Measurements from ENCODE around the gene C2. TPM values are rescaled to one million over a fixed set of nuclear protein-coding genes. Genes with fewer than 3 reads are reported as not detected.

C2 gene
- total and polyA plus RNA-seq, 2 donors (not counting 1 experiment from before 2014, with no cell fraction given), result 0.28 to 3.4 TPM

DNA sequence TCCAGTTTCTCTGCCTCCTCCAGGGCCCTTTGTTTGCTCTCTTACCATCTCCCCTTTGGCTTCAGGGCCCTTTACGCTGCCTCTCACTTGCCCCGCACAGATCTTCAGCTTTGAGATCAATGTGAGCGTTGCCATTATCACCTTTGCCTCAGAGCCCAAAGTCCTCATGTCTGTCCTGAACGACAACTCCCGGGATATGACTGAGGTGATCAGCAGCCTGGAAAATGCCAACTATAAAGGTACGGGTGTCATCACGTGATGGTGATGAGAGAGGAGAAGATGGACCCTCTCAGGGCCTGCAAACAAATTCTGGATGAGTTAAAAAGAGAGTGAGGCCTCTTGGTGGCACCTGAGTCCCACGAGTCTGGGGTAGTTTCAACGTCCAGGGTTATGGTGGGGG lies 8.3 kb downstream of the C2 start:
- Mint-ChIP-seq H3K27me3 (peaks cover 2% of the 10 kb centered on the region), H3K4me1 (no peaks in the 10 kb centered on the region), H3K27ac (no peak overlapping the region), H3K4me3 (no peak overlapping the region), H3K9me3 (ENCODE audit: insufficient read depth) (no peaks in the 10 kb centered on the region)
- H3K9ac ChIP-seq (ENCODE audit: low read length), result no peak overlapping the region
- no peaks in the 10 kb centered on the region for H3K36me3 ChIP-seq (replicated peaks in 1 of 2; ENCODE audit: control extremely low read depth in 1 of 2, control insufficient read depth in 1 of 2, extremely low read depth in 1 of 2, insufficient read depth in 2 of 2, low read length in 1 of 2)
- no peak overlapping the region for H3K4me3 ChIP-seq (ENCODE audit: control extremely low read depth in 1 of 5, extremely low read depth in 1 of 5, insufficient read depth in 1 of 5, low read depth in 2 of 5, low read length in 4 of 5)
- H2AFZ ChIP-seq (ENCODE audit: insufficient read depth, low read depth, low read length, poor library complexity, severe bottlenecking), result no peak overlapping the region
- H3K27me3 ChIP-seq (replicated peaks in 1 of 4; ENCODE audit: control extremely low read depth in 1 of 4, control insufficient read depth in 3 of 4, insufficient read depth in 4 of 4, low read length in 3 of 4), result no peaks in the 10 kb centered on the region
- no peak for ATAC-seq (ENCODE audit: low read depth)
- no peak for TF ChIP-seq EZH2 (IDR thresholded peaks at IDR 0.05; ENCODE audit: borderline replicate concordance, insufficient read depth, low read depth, low read length, poor library complexity, severe bottlenecking)
- H3K4me1 ChIP-seq (ENCODE audit: control insufficient read depth in 2 of 2, insufficient read depth in 2 of 2, low read length in 2 of 2), result no peaks in the 10 kb centered on the region
- intact Hi-C loops (cut with micrococcal nuclease), result no loop called here
- no peaks in the 10 kb centered on the region for H3K9me3 ChIP-seq (ENCODE audit: control extremely low read depth in 1 of 3, control insufficient read depth in 2 of 3, insufficient read depth in 1 of 3, low read length in 2 of 3)
- no peaks in the 10 kb centered on the region for H3K79me2 ChIP-seq (ENCODE audit: control insufficient read depth, insufficient read depth, low read length)
- no peak overlapping the region for H3K27ac ChIP-seq (ENCODE audit: low read length in 2 of 2)
- H3K4me2 ChIP-seq (replicated peaks; ENCODE audit: low read depth, low read length, poor library complexity, severe bottlenecking), result no peak overlapping the region
- 86% methylated on average over 4 of the region's 9 CpGs for WGBS (ENCODE audit: insufficient coverage)
- CTCF ChIA-PET, result no interaction called here
- POLR2A ChIA-PET, result no interaction called here
- no peaks in the 10 kb centered on the region for H4K20me1 ChIP-seq (ENCODE audit: control insufficient read depth, insufficient read depth, low read length, poor library complexity, severe bottlenecking)
- no peak for DNase-seq

GRCh38 chr6:31940256-31940664 lies 12.7 kb downstream of the C2 start:
- H3K4me1 ChIP-seq (ENCODE audit: control insufficient read depth in 2 of 2, insufficient read depth in 2 of 2, low read length in 2 of 2), result no peaks in the 10 kb centered on the region
- H3K27ac ChIP-seq (ENCODE audit: low read length in 2 of 2), result no peak overlapping the region
- Mint-ChIP-seq H3K4me1 (no peaks in the 10 kb centered on the region), H3K9me3 (ENCODE audit: insufficient read depth) (no peaks in the 10 kb centered on the region), H3K27me3 (peaks cover 13% of the 10 kb centered on the region), H3K27ac (no peak overlapping the region), H3K4me3 (no peak overlapping the region)
- ChIA-PET CTCF (no interaction called here), POLR2A (no interaction called here)
- H3K27me3 ChIP-seq (replicated peaks in 1 of 4; ENCODE audit: control extremely low read depth in 1 of 4, control insufficient read depth in 3 of 4, insufficient read depth in 4 of 4, low read length in 3 of 4), result peaks cover 0 to 22% (median 5%) of the 10 kb centered on the region in 4 experiments
- no peaks in the 10 kb centered on the region for H3K79me2 ChIP-seq (ENCODE audit: control insufficient read depth, insufficient read depth, low read length)
- no peak overlapping the region for H2AFZ ChIP-seq (ENCODE audit: insufficient read depth, low read depth, low read length, poor library complexity, severe bottlenecking)
- ATAC-seq (ENCODE audit: low read depth), result no peak
- no peaks in the 10 kb centered on the region for H3K9me3 ChIP-seq (ENCODE audit: control extremely low read depth in 1 of 3, control insufficient read depth in 2 of 3, insufficient read depth in 1 of 3, low read length in 2 of 3)
- H3K4me3 ChIP-seq (ENCODE audit: control extremely low read depth in 1 of 5, extremely low read depth in 1 of 5, insufficient read depth in 1 of 5, low read depth in 2 of 5, low read length in 4 of 5), result no peak overlapping the region
- intact Hi-C loops (cut with micrococcal nuclease), result no loop called here
- WGBS (ENCODE audit: insufficient coverage), result 11% methylated on average over 6 of the region's 6 CpGs
- no peaks in the 10 kb centered on the region for H4K20me1 ChIP-seq (ENCODE audit: control insufficient read depth, insufficient read depth, low read length, poor library complexity, severe bottlenecking)
- H3K4me2 ChIP-seq (replicated peaks; ENCODE audit: low read depth, low read length, poor library complexity, severe bottlenecking), result no peak overlapping the region
- no peak for TF ChIP-seq EZH2 (IDR thresholded peaks at IDR 0.05; ENCODE audit: borderline replicate concordance, insufficient read depth, low read depth, low read length, poor library complexity, severe bottlenecking)
- TF ChIP-seq, protein P1, sequence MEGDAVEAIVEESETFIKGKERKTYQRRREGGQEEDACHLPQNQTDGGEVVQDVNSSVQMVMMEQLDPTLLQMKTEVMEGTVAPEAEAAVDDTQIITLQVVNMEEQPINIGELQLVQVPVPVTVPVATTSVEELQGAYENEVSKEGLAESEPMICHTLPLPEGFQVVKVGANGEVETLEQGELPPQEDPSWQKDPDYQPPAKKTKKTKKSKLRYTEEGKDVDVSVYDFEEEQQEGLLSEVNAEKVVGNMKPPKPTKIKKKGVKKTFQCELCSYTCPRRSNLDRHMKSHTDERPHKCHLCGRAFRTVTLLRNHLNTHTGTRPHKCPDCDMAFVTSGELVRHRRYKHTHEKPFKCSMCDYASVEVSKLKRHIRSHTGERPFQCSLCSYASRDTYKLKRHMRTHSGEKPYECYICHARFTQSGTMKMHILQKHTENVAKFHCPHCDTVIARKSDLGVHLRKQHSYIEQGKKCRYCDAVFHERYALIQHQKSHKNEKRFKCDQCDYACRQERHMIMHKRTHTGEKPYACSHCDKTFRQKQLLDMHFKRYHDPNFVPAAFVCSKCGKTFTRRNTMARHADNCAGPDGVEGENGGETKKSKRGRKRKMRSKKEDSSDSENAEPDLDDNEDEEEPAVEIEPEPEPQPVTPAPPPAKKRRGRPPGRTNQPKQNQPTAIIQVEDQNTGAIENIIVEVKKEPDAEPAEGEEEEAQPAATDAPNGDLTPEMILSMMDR (IDR thresholded peaks at IDR 0.05), result no peak
- no peak for DNase-seq
- H3K36me3 ChIP-seq (replicated peaks in 1 of 2; ENCODE audit: control extremely low read depth in 1 of 2, control insufficient read depth in 1 of 2, extremely low read depth in 1 of 2, insufficient read depth in 2 of 2, low read length in 1 of 2), result no peaks in the 10 kb centered on the region
- no peak overlapping the region for H3K9ac ChIP-seq (ENCODE audit: low read length)

Measured in B cell (primary cell).